RKO (cell line): ENCODE results near the gene SLC47A2.

Experiments
- DNase-seq: peaks from one replicate; pipeline ENCODE4 v3.0.0-alpha.2; 2016; ENCODE audit warnings: low spot score

The SLC47A2 gene

GRCh38 chr17:19644493-19645210 lies 71.7 kb downstream of the SLC47A2 start:
- no peak for DNase-seq

- DNase-seq, result no peak
These were observed 74.0 kb downstream of the SLC47A2 start for GRCh38 chr17:19642373-19642893.

- no peak for DNase-seq
These were observed 74.6 kb downstream of the SLC47A2 start for GRCh38 chr17:19641687-19642372.

- DNase-seq, result no peak
These were observed 84.5 kb downstream of the SLC47A2 start for GRCh38 chr17:19631905-19632304.

- no peak for DNase-seq
These were observed 85.7 kb downstream of the SLC47A2 start for GRCh38 chr17:19630661-19631060.

- no peak for DNase-seq
These were observed 86.3 kb downstream of the SLC47A2 start for GRCh38 chr17:19630035-19630434.

GRCh38 chr17:19629449-19629848 lies 86.9 kb downstream of the SLC47A2 start:
- no peak for DNase-seq
